Measurements from ENCODE around the gene LRRC47. TPM values are rescaled to one million over a fixed set of nuclear protein-coding genes. Genes with fewer than 3 reads are reported as not detected.

LRRC47 gene
- total RNA-seq, 1 donor from 2014 or later, result 57.0 TPM

DNA sequence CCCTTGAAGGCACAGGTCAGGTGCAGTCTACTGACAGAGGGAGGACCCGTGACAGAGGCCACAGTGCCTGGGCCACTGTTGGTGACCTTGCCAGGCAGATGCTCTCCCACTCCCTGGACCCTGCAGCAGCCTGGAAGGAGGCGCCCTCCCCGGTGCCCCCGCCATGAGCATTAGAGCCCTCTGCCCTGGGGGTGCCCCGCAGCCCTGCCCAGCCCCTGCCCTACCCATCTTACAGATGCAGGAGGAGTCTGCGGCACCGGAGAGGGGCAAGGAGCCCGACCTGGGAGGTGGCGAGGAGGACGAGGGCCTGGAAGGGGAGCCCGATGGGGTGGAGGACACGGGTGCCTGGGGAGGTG, 33.4 kb downstream of the LRRC47 start:
- no peaks in the 10 kb centered on the region for H3K36me3 Mint-ChIP-seq (ENCODE audit: insufficient read depth)
- H3K27ac Mint-ChIP-seq, result no peak overlapping the region
- TF ChIP-seq, protein P1, sequence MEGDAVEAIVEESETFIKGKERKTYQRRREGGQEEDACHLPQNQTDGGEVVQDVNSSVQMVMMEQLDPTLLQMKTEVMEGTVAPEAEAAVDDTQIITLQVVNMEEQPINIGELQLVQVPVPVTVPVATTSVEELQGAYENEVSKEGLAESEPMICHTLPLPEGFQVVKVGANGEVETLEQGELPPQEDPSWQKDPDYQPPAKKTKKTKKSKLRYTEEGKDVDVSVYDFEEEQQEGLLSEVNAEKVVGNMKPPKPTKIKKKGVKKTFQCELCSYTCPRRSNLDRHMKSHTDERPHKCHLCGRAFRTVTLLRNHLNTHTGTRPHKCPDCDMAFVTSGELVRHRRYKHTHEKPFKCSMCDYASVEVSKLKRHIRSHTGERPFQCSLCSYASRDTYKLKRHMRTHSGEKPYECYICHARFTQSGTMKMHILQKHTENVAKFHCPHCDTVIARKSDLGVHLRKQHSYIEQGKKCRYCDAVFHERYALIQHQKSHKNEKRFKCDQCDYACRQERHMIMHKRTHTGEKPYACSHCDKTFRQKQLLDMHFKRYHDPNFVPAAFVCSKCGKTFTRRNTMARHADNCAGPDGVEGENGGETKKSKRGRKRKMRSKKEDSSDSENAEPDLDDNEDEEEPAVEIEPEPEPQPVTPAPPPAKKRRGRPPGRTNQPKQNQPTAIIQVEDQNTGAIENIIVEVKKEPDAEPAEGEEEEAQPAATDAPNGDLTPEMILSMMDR (IDR thresholded peaks at IDR 0.05; ENCODE audit: unreplicated experiment), result no peak
- peaks cover 35% of the 10 kb centered on the region for H3K27me3 Mint-ChIP-seq
- no peak overlapping the region for H3K4me3 Mint-ChIP-seq (ENCODE audit: low read depth)
- H3K4me1 Mint-ChIP-seq (ENCODE audit: low read depth), result peaks cover 4% of the 10 kb centered on the region
- no peak for DNase-seq (ENCODE audit: low spot score, unreplicated experiment)
- peaks cover 5% of the 10 kb centered on the region for H3K9me3 Mint-ChIP-seq (ENCODE audit: low read depth)

DNA sequence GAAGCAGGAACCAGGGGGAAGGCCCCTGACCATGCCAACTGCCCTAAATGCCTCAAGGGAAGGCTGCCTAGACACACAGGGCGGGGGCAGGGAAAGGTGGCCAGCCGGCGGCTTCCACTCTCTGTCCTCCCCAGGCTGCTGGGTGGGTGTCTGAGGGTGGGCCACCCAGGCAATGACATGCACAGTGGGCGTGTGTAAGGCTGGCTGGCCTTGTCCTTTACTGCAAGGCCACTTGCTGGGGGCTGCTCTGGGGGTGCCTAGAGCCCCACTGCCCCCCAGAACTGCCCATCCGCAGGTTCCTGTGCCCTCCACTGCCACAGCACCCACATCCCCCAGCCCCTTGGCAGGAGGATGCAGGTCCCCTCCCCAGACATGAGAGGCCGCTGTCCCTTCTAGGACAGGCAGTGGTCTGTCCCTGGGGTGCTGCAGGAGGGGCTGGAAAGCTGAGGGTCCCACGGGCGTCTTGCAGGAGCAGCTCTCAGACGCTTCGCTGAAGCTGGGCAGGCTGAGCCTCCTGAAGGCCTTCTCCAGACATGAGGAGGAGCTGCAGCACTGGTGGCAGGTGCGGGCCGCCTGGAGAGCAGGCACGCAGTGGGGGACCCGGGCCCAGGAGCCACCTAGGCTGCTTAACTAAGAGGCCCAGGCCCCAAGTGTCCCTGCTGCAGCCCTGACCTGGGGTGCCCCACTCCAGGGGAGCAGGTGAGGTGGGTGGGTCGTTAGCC, 34.0 kb downstream of the LRRC47 start:
- peaks cover 35% of the 10 kb centered on the region for H3K27me3 Mint-ChIP-seq
- TF ChIP-seq, protein P1 (IDR thresholded peaks at IDR 0.05; ENCODE audit: unreplicated experiment), result no peak

DNA sequence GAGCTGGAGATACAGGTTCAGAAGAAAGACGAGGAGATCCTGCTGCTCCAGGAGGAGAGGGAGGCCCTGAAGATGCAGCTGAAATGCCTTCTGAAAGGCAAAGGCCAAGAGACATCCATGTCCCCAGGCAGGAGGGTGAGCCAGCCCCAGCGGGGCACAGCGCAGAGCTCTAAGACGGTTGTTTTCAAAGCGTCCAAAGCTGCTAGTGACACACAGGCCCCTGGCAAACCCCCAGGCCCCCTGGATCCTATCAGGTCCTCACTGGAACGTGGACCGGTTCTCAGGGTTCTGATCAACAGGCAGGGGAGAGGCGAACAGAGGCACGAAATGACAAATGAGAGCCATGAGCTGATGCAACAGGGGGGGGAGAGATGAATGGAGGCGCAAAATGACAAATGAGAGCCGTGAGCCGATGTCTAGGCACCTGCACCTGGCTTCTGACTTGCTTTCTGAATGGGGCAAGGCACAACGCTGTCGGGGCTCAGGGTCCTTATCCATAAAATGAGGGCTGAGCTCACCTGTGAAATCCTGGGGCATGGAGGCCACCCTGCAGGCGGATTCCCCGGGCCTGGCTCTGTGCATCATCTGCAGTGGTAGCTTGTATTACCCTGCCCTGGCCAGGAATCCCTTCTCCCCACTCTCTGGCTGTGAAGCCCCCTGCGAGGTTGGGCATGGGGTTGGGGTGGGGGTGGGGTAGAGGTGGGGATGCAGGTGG, 34.8 kb downstream of the LRRC47 start:
- no peak overlapping the region for H3K27ac Mint-ChIP-seq
- no peak for DNase-seq (ENCODE audit: low spot score, unreplicated experiment)
- TF ChIP-seq, protein P1 (IDR thresholded peaks at IDR 0.05; ENCODE audit: unreplicated experiment), result no peak
- no peaks in the 10 kb centered on the region for H3K4me1 Mint-ChIP-seq (ENCODE audit: low read depth)
- no peaks in the 10 kb centered on the region for H3K36me3 Mint-ChIP-seq (ENCODE audit: insufficient read depth)
- H3K27me3 Mint-ChIP-seq, result peaks cover 40% of the 10 kb centered on the region
- peaks cover 5% of the 10 kb centered on the region for H3K9me3 Mint-ChIP-seq (ENCODE audit: low read depth)
- H3K4me3 Mint-ChIP-seq (ENCODE audit: low read depth), result no peak overlapping the region

More for the DNA sequence above, 34.0 kb downstream of the LRRC47 start:
- Mint-ChIP-seq H3K36me3 (ENCODE audit: insufficient read depth) (no peaks in the 10 kb centered on the region), H3K4me3 (ENCODE audit: low read depth) (no peak overlapping the region), H3K4me1 (ENCODE audit: low read depth) (no peaks in the 10 kb centered on the region), H3K27ac (no peak overlapping the region), H3K9me3 (ENCODE audit: low read depth) (peaks cover 5% of the 10 kb centered on the region)
- DNase-seq (ENCODE audit: low spot score, unreplicated experiment), result no peak

DNA sequence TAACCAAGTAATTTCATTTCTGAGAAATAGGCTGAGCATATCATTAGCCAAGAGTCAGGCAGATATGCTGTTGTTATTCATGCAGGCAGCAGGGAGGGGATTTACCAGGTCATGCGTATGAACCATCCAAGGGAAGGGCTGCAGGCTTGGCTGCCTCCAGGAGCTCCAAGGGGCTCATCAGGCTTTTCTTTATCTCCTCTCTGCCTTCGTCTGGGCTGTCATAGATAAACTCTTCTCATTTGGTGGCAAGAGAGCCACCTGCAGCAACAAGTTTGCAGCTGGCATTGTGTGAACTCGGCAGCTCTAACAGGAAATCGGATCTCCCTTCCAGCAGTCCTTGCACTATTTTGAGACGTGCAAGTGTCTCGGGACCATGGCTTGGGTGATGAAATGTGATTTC, 36.5 kb downstream of the LRRC47 start:
- DNase-seq (ENCODE audit: low spot score, unreplicated experiment), result no peak
- Mint-ChIP-seq H3K36me3 (ENCODE audit: insufficient read depth) (no peaks in the 10 kb centered on the region), H3K27me3 (peaks cover 40% of the 10 kb centered on the region), H3K27ac (no peak overlapping the region), H3K9me3 (ENCODE audit: low read depth) (peaks cover 5% of the 10 kb centered on the region), H3K4me1 (ENCODE audit: low read depth) (no peaks in the 10 kb centered on the region), H3K4me3 (ENCODE audit: low read depth) (no peak overlapping the region)
- TF ChIP-seq, protein P1 (IDR thresholded peaks at IDR 0.05; ENCODE audit: unreplicated experiment), result no peak

DNA sequence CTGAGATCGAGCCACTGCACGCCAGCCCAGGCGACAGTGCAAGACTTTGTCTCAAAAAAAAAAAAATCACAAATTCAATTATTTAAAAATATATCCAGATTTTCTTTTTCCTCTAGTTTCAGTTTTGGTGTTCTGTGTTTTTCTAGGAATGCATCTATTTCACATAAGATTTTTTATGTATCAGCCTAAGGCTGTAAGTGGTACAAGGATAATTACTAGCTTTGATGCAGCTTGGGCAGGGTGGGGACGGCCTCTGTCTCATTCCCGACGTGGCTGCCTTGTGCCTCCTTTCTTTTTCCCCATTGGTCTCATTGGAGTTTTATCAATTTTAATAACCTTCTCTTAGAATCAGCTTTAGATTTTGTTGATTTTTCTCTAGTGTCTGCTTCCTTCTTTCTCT, 37.1 kb downstream of the LRRC47 start:
- no peak overlapping the region for H3K27ac Mint-ChIP-seq

More for the DNA sequence above, 37.1 kb downstream of the LRRC47 start:
- no peaks in the 10 kb centered on the region for H3K36me3 Mint-ChIP-seq (ENCODE audit: insufficient read depth)
- TF ChIP-seq, protein P1 (IDR thresholded peaks at IDR 0.05; ENCODE audit: unreplicated experiment), result no peak
- H3K4me1 Mint-ChIP-seq (ENCODE audit: low read depth), result no peaks in the 10 kb centered on the region
- H3K9me3 Mint-ChIP-seq (ENCODE audit: low read depth), result peaks cover 5% of the 10 kb centered on the region
- H3K27me3 Mint-ChIP-seq, result peaks cover 36% of the 10 kb centered on the region
- no peak overlapping the region for H3K4me3 Mint-ChIP-seq (ENCODE audit: low read depth)
- no peak for DNase-seq (ENCODE audit: low spot score, unreplicated experiment)
